Keratinocyte (primary cell): ENCODE results near the gene DCTN1. TPM values are rescaled to one million over a fixed set of nuclear protein-coding genes. Genes with fewer than 3 reads are reported as not detected.
"Not testable (repeated sequence)": the region's sequence is repeated elsewhere in the genome, so short reads cannot be mapped to it uniquely, and the experiment has no call there.

Experiments used
- DNase-seq: peaks from one replicate; pipeline ENCODE4 v3.0.0-alpha.2; 2011; ENCODE audit warnings: low read depth, missing footprints, low spot score
- FAIRE-seq: peaks from 2 replicates; lab custom pipeline; 2011; peaks lifted over from hg19 to GRCh38; lab: Jason Lieb, UNC
- H2AFZ ChIP-seq: 2 replicates; pipeline ENCODE4 v1.6.0; 2012; ENCODE audit warnings: low read length, control low read depth, inconsistent platforms; ENCODE audit not compliant: control insufficient read depth
- H3K27ac ChIP-seq: 2 replicates; pipeline ENCODE4 v1.5.1; 2011; ENCODE audit warnings: low read length; ENCODE audit not compliant: control insufficient read depth, insufficient read depth
- H3K27me3 ChIP-seq: 3 replicates; pipeline ENCODE4 v1.6.0; 2011; ENCODE audit warnings: low read length; ENCODE audit not compliant: control insufficient read depth, insufficient read depth; ENCODE audit errors: extremely low read depth
- H3K36me3 ChIP-seq, 2 experiments: 2 replicates in 1 of 2; 3 replicates in 1 of 2; pipeline ENCODE4 v1.5.1; 2011; ENCODE audit warnings: low read length in 2 of 2, mild to moderate bottlenecking in 1 of 2; ENCODE audit not compliant: control insufficient read depth in 2 of 2, insufficient read depth in 2 of 2; ENCODE audit errors: extremely low read depth in 1 of 2
- H3K4me1 ChIP-seq: 3 replicates; pipeline ENCODE4 v1.5.1; 2011; ENCODE audit warnings: low read length; ENCODE audit not compliant: control insufficient read depth, insufficient read depth; ENCODE audit errors: extremely low read depth
- H3K4me2 ChIP-seq: 3 replicates; pipeline ENCODE4 v1.6.0; 2011; ENCODE audit warnings: low read depth, low read length; ENCODE audit not compliant: control insufficient read depth, insufficient read depth; ENCODE audit errors: extremely low read depth
- H3K4me3 ChIP-seq, 3 experiments: fragments of 200-600 bp in 1 of 3; sonication (generic) in 1 of 3; 2 replicates in 2 of 3; 3 replicates in 1 of 3; pipeline ENCODE4 v1.5.1; 2011 to 2016; ENCODE audit warnings: low read length in 3 of 3, mild to moderate bottlenecking in 3 of 3, control low read depth in 2 of 3, inconsistent platforms in 1 of 3, low read depth in 1 of 3, mixed read lengths in 1 of 3, mixed run types in 1 of 3, moderate library complexity in 1 of 3; ENCODE audit not compliant: control insufficient read depth in 2 of 3, insufficient read depth in 2 of 3; ENCODE audit errors: extremely low read depth in 1 of 3
- H3K79me2 ChIP-seq: 2 replicates; pipeline ENCODE4 v1.6.0; 2012; ENCODE audit warnings: low read length; ENCODE audit not compliant: control insufficient read depth, insufficient read depth
- H3K9ac ChIP-seq: 3 replicates; pipeline ENCODE4 v1.6.0; 2011; ENCODE audit warnings: low read length; ENCODE audit not compliant: control insufficient read depth, insufficient read depth; ENCODE audit errors: extremely low read depth
- H3K9me1 ChIP-seq: 3 replicates; pipeline ENCODE4 v1.6.0; 2011; ENCODE audit warnings: low read length; ENCODE audit not compliant: control insufficient read depth, insufficient read depth; ENCODE audit errors: extremely low read depth
- H3K9me3 ChIP-seq: 2 replicates; pipeline ENCODE4 v1.5.1; 2012; ENCODE audit warnings: low read depth, low read length; ENCODE audit not compliant: control insufficient read depth
- H4K20me1 ChIP-seq: 3 replicates; pipeline ENCODE4 v1.6.0; 2011; ENCODE audit warnings: low read length; ENCODE audit not compliant: control insufficient read depth, insufficient read depth; ENCODE audit errors: extremely low read depth
- EZH2 ChIP-seq: IDR thresholded peaks from one replicate; pipeline ENCODE4 v1.6.1; 2012; ENCODE audit warnings: inconsistent platforms, mild to moderate bottlenecking, low read length, moderate library complexity
- dilution Hi-C: fragments of 300-500 bp; cut with MboI; formaldehyde crosslinking; loops from one replicate; pipeline ENCODE4 v1.7.0; 2020; ENCODE audit warnings: low sequenced_read_pairs; ENCODE audit not compliant: extremely low pct_ligation_motif_present
- polyA plus RNA-seq, 5 experiments: library from polyadenylated mRNA; depleted of rRNA in 3 of 5; stranded (reverse) in 3 of 5; stranded (forward) in 1 of 5; unstranded in 1 of 5; fragments of >200 nt; gene quantifications; 1 replicate in 1 of 5; 2 replicates in 3 of 5; 3 replicates in 1 of 5; pipeline versions ENCODE4 v1.2.1 to v1.2.3, GENCODE V29; 2011 to 2012; ENCODE audit warnings: missing spikeins in 2 of 5, low read depth in 1 of 5, low replicate concordance in 1 of 5
- TF ChIP-seq, protein P1 (sequence below), 3 experiments: IDR thresholded peaks in 1 of 3; conservative IDR thresholded peaks in 1 of 3; optimal IDR thresholded peaks in 1 of 3; 2 replicates in 2 of 3; 3 replicates in 1 of 3; pipeline versions ENCODE3 to v1.5.1; 2011; ENCODE audit warnings: low read length in 3 of 3, mild to moderate bottlenecking in 3 of 3, moderate library complexity in 2 of 3, control low read depth in 1 of 3, inconsistent platforms in 1 of 3; ENCODE audit not compliant: insufficient read depth in 2 of 3; ENCODE audit errors: extremely low read depth in 1 of 3

Gene DCTN1
- polyA plus RNA-seq, 1 donor (not counting 4 experiments of a cell fraction or from before 2014, with no cell fraction given), result 110 TPM

DNA sequence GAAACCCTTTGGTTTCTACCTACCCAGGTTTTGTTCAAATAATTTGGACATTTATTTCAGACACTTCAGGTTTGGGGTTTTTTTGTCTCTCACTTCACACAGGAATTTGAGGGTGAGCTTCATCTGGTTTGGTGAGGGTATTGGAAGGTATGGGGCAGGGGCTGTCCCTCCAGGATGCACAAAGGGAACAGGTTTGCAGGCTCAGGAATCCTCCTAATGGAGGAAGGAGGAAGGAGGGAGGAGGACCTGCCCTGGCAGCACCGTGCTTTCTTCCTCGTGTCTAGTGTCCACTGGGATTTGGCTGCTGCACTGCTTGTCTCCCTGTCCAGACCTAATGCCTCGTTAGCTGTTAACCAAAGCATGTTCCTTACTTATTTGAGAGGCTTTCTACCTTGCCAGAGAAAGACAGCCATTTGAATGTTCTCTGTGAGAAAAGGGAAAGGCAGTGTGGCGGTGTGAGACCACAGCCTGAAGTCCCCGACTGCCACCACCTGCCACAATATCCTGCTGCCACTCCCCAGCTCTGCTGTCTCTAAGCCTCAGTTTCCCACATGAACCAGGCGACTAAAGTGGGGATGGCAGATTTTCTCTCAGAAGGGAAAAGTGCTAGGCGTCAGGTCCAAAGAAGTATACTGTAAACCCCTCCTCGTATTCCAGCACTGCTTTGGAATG, 34.7 kb downstream of the DCTN1 start:
- no peaks in the 10 kb centered on the region for H3K36me3 ChIP-seq
- no peak overlapping the region for H3K4me3 ChIP-seq
- DNase-seq, result no peak
- H3K4me1 ChIP-seq, result no peaks in the 10 kb centered on the region
- H2AFZ ChIP-seq, result no peak overlapping the region
- H3K9me1 ChIP-seq, result no peaks in the 10 kb centered on the region
- H3K79me2 ChIP-seq, result no peaks in the 10 kb centered on the region
- TF ChIP-seq, protein P1, sequence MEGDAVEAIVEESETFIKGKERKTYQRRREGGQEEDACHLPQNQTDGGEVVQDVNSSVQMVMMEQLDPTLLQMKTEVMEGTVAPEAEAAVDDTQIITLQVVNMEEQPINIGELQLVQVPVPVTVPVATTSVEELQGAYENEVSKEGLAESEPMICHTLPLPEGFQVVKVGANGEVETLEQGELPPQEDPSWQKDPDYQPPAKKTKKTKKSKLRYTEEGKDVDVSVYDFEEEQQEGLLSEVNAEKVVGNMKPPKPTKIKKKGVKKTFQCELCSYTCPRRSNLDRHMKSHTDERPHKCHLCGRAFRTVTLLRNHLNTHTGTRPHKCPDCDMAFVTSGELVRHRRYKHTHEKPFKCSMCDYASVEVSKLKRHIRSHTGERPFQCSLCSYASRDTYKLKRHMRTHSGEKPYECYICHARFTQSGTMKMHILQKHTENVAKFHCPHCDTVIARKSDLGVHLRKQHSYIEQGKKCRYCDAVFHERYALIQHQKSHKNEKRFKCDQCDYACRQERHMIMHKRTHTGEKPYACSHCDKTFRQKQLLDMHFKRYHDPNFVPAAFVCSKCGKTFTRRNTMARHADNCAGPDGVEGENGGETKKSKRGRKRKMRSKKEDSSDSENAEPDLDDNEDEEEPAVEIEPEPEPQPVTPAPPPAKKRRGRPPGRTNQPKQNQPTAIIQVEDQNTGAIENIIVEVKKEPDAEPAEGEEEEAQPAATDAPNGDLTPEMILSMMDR (optimal IDR thresholded peaks at IDR 0.05 in 1 of 3, IDR thresholded peaks at IDR 0.05 in 1 of 3, conservative IDR thresholded peaks at IDR 0.05 in 1 of 3; ENCODE audit: extremely low read depth in 1 of 3, insufficient read depth in 2 of 3, low read length in 3 of 3), result no peak
- no peak for TF ChIP-seq EZH2
- no peak overlapping the region for H3K9ac ChIP-seq
- peaks cover 9% of the 10 kb centered on the region for H3K27me3 ChIP-seq
- no peak for FAIRE-seq
- H3K27ac ChIP-seq, result no peak overlapping the region
- no peaks in the 10 kb centered on the region for H4K20me1 ChIP-seq
- no peaks in the 10 kb centered on the region for H3K9me3 ChIP-seq
- no peak overlapping the region for H3K4me2 ChIP-seq
- dilution Hi-C loops, result no loop called here

DNA sequence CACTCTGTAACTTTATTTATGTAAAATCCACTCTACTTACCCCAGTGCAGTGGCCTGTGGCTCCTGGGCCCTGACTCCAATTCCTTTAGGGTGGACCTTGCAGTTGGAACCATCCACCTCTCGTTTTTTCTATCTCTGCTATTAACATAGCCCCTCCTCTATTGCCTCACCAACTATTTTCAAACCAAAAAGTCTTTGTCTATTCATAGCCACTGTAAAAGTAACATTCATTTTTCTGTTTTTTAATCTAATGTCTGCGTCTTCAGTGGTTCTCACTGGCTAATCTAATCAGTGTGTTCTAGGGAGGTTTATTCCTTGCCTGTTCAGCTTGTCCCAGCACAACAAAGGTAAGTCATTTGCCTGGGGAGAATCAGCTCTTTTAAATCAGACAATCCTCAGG, 36.8 kb downstream of the DCTN1 start, which contains the start of gene SLC4A5:
Gene SLC4A5 (minus strand): TSS at position 101 of the 400 bp plus-strand sequence. CDS start 28,393 bp downstream, outside the sequence.
- no peaks in the 10 kb centered on the region for H3K9me3 ChIP-seq
- H3K4me3 ChIP-seq, result no peak within 1 kb of the TSS
- no peak for FAIRE-seq
- H3K4me1 ChIP-seq, result no peaks in the 10 kb centered on the region
- H4K20me1 ChIP-seq, result no peaks in the 10 kb centered on the region
- no peaks in the 10 kb centered on the region for H3K79me2 ChIP-seq
- H3K9ac ChIP-seq, result no peak within 1 kb of the TSS
- DNase-seq, result no peak
- peaks cover 9% of the 10 kb centered on the region for H3K27me3 ChIP-seq
- H2AFZ ChIP-seq, result no peak within 1 kb of the TSS
- H3K36me3 ChIP-seq, result no peaks in the 10 kb centered on the region
- dilution Hi-C loops, result no loop called here
- TF ChIP-seq EZH2, result no peak
- TF ChIP-seq, protein P1 (optimal IDR thresholded peaks at IDR 0.05 in 1 of 3, IDR thresholded peaks at IDR 0.05 in 1 of 3, conservative IDR thresholded peaks at IDR 0.05 in 1 of 3; ENCODE audit: extremely low read depth in 1 of 3, insufficient read depth in 2 of 3, low read length in 3 of 3), result no peak
- no peak within 1 kb of the TSS for H3K27ac ChIP-seq
- H3K4me2 ChIP-seq, result no peak within 1 kb of the TSS
- H3K9me1 ChIP-seq, result no peaks in the 10 kb centered on the region

DNA sequence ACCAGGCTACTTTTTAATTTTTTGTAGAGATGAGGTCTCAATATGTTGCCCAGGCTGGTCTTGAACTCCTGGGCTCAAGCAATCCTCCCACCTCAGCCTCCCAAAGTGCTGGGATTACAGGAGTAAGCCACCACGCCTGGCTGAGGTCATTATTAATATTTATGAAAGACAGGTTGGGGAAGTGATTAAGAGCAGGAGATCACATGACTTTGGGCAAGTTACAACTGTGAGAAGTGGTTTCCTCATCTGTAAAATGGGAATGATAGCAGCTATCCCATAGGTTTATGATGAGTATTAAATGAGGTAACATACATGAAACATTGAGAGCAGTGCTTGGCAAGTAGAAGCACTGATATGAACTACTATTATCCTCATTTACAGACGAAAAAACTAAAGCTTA, 43.9 kb downstream of the DCTN1 start:
- H3K79me2 ChIP-seq, H3K27me3 ChIP-seq, H3K4me1 ChIP-seq, FAIRE-seq, H3K36me3 ChIP-seq, DNase-seq, H3K9me1 ChIP-seq, H4K20me1 ChIP-seq, H3K9me3 ChIP-seq, H3K4me2 ChIP-seq, H3K27ac ChIP-seq, H3K4me3 ChIP-seq, H2AFZ ChIP-seq, dilution Hi-C loops, H3K9ac ChIP-seq: not testable (repeated sequence)
